HL-60 (cell line): Measurements from ENCODE around the gene MAPT.
A peak's percentile ranks its signal among the peaks of the same experiment; 100 is the strongest.

ENCODE experiments used
- DNase-seq, 2 experiments: peaks; one replicate each; pipeline ENCODE4 v3.0.0-alpha.2; 2010 to 2020; ENCODE audit warnings: low read depth in 1 of 2, low spot score in 1 of 2
- H3K27ac ChIP-seq: fragments of 250-450 bp; sonication (Bioruptor Pico); replicated peaks from 2 replicates; pipeline ENCODE4 v1.5.1; 2020; ENCODE audit warnings: mild to moderate bottlenecking, moderate library complexity
- H3K27me3 ChIP-seq: fragments of 250-450 bp; sonication (Bioruptor Pico); 2 replicates; pipeline ENCODE4 v1.5.1; 2021; ENCODE audit warnings: mild to moderate bottlenecking, moderate library complexity; ENCODE audit not compliant: insufficient read depth, poor library complexity, severe bottlenecking
- H3K4me3 ChIP-seq: replicated peaks from 2 replicates; pipeline ENCODE4 v1.5.1; 2011; ENCODE audit warnings: mild to moderate bottlenecking, control low read depth, low read length; ENCODE audit not compliant: insufficient read depth
- CTCF ChIP-seq: IDR thresholded peaks from one replicate; pipeline ENCODE4 v1.5.1; 2011; ENCODE audit warnings: low read length, control low read depth, inconsistent platforms; ENCODE audit not compliant: insufficient read depth
- GABPA ChIP-seq: IDR thresholded peaks from 2 replicates; pipeline ENCODE4 v1.6.1; 2012; ENCODE audit warnings: low read depth
- POLR2AphosphoS5 ChIP-seq: IDR thresholded peaks from 2 replicates; pipeline ENCODE4 v1.6.1; 2012; ENCODE audit warnings: low read depth
- REST ChIP-seq: IDR thresholded peaks from 2 replicates; pipeline ENCODE4 v1.6.1; 2012; ENCODE audit warnings: low read depth; ENCODE audit not compliant: insufficient replicate concordance
- SPI1 ChIP-seq: IDR thresholded peaks from 2 replicates; pipeline ENCODE4 v1.6.1; 2012; ENCODE audit warnings: low read depth, mild to moderate bottlenecking, borderline replicate concordance

The MAPT gene

GRCh38 chr17:46049656-46050055 is 155.3 kb downstream of the MAPT start:
- no peaks in the 10 kb centered on the region for H3K27me3 ChIP-seq
- no peak for DNase-seq
- no peak overlapping the region for H3K27ac ChIP-seq
- no peak overlapping the region for H3K4me3 ChIP-seq
- no peak for TF ChIP-seq REST
- TF ChIP-seq CTCF: no peak
- TF ChIP-seq POLR2AphosphoS5: no peak
- TF ChIP-seq GABPA: no peak
- no peak for TF ChIP-seq SPI1

GRCh38 chr17:46053911-46054534 is 159.7 kb downstream of the MAPT start:
- Histone ChIP-seq H3K4me3 (no peak overlapping the region), H3K27me3 (no peaks in the 10 kb centered on the region), H3K27ac (no peak overlapping the region)
- TF ChIP-seq GABPA (no peak), SPI1 (no peak), REST (no peak), CTCF (no peak), POLR2AphosphoS5 (no peak)
- no peak for DNase-seq

GRCh38 chr17:46056800-46057304 is 162.5 kb downstream of the MAPT start:
- Histone ChIP-seq H3K4me3 (no peak overlapping the region), H3K27me3 (no peaks in the 10 kb centered on the region), H3K27ac (peak overlapping the region; percentile 31)
- peak; percentile 84 to 87 for DNase-seq
- TF ChIP-seq POLR2AphosphoS5: peak; percentile 38; the same call in 1 of the 2 replicates
- no peak for TF ChIP-seq SPI1
- TF ChIP-seq REST: no peak
- TF ChIP-seq GABPA: no peak
